HG02840 (cell line): ENCODE data around the gene ADGRG1.

ENCODE experiments used
- ATAC-seq: cut with Tn5 transposase; IDR thresholded peaks from one replicate; pipeline ENCODE4 v1.9.1; 2021; ENCODE audit warnings: mild to moderate bottlenecking, moderate library complexity, moderate number of reproducible peaks; ENCODE audit not compliant: unreplicated experiment, low FRiP score

Gene ADGRG1

GRCh38 chr16:57680842-57681375, 52.5 kb downstream of the ADGRG1 start:
- ATAC-seq = no peak

DNA sequence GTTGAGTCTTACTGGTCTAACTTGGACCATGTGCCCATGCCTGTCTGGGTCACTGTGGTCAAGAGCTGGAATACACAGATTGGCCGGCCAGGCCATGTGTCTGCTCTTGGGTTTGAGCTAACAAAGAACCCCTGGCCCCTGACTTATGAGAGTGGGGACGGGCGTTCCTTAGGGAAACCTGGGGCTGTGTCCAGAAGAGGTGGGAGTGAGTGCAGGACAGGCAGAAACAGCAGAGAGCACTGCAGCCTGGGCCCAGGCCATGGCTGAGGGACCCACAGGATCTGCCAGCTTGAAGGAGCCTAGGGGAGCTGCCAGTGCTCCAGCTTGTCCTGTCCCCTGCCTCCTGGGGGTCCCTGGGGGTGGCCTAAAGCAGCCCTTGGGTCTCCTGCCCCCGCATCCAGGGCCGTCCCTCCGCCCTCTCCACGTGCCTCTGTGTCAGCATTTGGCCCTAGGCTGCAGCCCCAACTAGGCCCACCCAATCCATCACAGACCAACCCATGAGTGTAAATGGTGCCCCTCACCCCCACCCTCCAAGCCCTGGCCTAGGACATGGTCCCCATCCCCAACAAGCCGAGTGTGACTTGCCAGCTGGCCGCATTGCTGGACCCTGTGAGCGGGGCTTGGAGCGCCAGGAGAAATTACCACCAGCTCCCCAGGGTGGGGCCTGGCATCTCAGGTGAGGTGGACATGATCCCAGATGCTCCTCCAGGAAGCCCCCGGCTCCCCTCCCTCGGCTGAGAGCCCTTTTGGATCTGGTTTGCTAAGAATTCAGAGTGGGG, 53.7 kb downstream of the ADGRG1 start:
- ATAC-seq = no peak

DNA sequence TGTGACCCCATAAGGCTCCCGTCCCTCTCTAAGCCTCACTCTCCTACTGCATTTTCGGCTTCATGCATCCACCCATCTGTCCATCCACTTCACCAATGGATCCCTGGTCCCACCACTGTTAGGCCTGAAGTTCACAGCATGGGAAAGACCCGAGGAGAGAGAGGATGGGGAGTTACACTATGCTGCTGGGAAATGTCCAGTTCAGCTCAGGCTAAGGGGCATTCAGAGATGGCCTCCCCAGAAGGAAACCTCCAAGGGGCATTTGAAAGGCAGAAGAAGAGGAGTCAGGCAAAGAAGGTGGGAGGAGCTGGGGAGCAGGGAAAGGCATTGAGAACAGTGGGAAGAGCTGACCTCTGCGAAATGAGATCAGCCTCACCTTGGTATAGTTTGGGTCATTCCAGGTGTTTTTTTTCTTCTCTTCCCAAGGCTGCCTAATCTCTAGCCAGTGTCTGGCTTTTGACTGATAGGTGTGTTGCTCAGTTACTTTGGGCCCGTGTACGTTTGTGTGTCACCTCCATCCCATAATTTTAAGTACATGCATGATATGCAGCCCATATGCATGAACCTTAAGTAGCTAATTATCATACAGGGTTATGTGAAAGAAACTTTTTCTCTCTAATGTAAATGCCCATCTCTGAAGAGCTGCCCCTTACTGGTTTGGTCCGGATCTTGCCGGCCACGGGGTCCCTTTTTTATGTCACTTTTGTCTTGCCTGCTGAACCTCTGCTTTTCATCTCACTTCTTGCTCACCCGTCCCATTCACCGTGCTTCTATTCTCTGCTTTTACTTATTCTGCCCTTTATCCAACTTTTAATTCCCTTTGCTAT, 54.6 kb downstream of the ADGRG1 start:
- no peak for ATAC-seq

- no peak for ATAC-seq
Measured at GRCh38 chr16:57683636-57684545, 55.5 kb downstream of the ADGRG1 start.

DNA sequence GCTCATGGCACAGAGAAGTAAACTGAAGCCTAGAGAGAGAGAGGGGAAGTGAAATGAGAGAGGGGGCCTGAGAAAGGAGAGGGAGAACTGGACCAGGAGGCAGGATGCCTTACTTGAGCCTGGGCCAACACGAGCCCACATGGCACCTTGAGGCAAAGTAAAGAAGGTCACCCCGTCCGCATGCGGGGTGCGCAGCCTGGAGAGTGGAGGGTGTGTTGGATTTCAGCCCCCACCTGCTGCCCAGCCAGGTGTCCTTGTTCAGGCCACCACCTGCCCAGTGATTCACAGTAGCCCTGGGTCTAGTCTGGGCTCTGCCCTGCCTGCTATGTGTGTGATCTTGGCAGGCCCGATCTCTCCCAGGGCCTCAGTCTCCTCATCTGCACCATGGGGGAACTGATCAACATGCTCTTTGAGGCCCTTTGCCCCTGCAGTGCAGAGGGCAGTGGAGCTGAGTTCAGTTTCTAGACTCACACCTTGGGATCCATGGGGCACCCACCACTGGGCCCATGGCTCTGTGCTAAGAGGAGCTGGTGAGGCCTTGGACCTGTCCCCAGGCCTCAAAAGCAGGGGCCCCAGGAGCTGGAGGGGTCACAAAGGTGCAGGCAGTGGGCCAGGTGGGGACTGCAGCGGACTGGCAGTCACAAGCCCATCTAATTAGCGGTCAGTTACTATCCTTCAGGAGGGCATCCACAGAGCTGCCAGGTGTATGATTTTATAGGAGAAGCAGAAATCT, 56.4 kb downstream of the ADGRG1 start:
- no peak for ATAC-seq

DNA sequence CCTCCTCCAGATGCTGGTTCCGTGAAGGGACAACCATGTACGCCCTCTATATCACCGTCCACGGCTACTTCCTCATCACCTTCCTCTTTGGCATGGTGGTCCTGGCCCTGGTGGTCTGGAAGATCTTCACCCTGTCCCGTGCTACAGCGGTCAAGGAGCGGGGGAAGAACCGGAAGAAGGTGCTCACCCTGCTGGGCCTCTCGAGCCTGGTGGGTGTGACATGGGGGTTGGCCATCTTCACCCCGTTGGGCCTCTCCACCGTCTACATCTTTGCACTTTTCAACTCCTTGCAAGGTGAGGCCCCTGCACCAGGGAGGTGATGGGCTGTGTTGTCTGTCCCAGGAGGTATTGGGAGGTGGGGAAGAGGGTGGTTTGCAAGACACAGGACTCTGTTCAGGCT, 57.2 kb downstream of the ADGRG1 start:
- ATAC-seq = no peak

- ATAC-seq = no peak
Measured at GRCh38 chr16:57686577-57686976, 58.1 kb downstream of the ADGRG1 start.

DNA sequence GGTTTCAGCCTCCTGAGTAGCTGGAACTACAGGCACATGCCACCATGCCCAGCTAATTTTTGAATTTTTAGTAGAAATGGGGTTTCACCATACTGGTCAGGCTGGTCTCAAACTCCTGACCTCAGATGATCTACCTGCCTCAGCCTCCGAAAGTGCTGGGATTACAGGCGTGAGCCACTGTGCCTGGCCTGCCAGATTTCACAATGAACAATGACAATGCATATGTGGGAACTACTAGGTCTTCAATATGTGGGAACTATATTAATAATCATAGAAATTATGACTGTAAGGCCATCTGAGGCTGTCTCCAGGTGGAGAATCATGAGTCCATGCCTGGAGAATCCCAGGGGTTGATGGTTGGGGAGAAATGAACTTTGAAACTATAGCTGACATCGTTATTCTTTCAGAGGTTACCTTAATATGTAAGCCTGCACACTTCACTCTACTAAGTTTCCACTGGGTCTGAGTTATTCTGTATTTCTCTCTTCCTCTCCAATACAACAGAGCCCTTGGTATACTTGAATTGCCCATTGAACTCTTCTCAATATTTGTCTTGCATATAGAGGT, 59.0 kb downstream of the ADGRG1 start:
- no peak for ATAC-seq

GRCh38 chr16:57688487-57688986, 60.1 kb downstream of the ADGRG1 start:
- no peak for ATAC-seq

DNA sequence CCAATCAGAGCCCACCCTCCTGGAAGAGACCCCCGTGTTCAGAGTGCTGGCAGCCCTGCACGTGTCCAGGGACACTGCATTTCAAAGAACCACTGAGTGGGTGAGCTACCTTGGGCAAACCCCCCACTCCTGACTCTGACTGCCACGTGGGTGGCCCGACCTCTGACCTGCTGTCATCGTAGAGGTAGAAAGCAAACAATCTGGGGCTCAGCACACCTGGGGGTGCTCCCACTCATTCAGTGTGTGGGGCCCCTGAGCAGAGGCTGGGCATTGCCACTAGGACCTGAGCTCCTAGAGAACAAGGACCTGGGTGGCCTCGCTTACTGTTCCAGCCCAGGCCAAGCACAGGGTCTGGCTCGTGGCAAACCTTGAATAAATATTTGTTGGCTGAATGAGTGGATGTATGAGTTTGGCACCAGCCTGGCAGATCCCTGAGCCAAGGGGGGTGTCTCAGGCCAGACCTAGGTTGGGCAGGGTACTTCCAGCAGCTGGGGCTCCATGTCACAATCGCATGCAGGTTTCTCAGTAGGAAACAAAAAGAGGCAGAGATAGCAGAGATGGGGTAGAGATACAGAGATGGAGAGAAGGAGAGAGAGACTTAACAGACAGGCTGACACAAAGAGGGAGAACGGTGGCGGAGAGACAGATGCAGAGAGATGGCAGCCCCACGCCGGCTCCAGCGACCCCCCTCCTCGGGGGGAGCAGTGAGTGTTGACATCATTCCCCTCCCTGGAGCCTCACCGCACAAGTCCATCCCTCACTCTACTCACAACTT, 60.7 kb downstream of the ADGRG1 start:
- ATAC-seq = no peak

GRCh38 chr16:57689762-57690558, 61.5 kb downstream of the ADGRG1 start:
- ATAC-seq = peak; percentile 55

GRCh38 chr16:57690782-57691471, 62.5 kb downstream of the ADGRG1 start:
- ATAC-seq = no peak

DNA sequence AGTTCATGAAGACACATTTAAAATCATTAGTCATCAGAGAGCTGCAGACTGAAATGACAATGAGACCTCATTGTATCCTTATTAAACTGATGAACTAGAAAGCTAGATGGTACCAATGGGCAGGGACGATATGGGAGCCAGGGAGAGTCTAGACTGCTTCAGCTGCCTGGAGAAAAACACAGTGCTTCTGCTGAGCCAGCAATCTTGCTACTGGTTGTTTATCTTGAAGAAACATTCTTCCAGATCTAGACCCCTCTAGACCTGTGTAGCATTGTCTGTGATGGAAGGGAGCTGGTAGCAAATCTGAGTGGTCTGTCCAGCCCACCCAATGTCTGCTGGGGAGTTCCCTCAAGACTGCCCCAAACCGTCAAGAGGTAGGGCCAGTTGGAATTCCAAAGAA, 64.2 kb downstream of the ADGRG1 start:
- ATAC-seq = no peak

DNA sequence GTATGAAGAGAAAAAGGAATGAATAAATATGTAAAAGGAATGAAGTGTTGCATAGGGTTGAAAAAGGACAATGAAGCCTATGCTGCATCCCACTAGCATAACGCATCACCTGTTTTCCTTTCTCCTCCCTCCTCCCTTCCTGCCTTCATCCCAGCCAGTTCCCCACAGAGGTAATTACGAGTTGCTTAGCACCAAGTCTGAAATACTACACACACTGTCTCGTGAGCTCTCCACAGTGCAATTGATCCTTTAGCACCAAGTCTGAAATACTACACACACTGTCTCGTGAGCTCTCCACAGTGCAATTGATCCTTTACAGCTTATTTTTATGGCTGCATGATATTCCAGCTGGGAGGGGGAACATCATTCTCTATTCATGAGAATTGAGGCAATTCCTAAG, 65.1 kb downstream of the ADGRG1 start:
- no peak for ATAC-seq

DNA sequence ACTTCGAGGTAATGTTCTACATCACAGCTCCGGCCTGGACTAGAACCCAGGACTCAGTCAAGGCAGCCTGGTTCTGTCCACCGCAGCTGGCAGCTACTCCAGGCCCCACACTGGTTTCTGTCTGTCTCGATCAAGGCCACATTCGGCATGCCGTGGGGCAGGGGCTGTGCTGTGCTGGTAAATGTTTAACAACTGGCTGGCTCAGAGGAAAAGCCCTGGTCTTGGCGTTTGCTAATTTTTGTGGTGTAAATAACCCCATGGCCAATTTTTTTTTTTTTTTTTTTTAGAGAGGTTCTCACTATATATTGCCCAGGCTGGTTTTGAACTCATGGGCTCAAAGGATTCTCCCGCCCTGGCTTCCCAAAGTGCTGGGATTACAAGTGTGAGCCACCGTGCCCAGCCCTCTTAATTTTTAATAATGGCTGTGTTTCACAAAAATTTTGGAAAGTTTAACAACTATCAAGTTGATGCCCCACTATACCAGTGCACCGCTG, 65.8 kb downstream of the ADGRG1 start:
- ATAC-seq = no peak

DNA sequence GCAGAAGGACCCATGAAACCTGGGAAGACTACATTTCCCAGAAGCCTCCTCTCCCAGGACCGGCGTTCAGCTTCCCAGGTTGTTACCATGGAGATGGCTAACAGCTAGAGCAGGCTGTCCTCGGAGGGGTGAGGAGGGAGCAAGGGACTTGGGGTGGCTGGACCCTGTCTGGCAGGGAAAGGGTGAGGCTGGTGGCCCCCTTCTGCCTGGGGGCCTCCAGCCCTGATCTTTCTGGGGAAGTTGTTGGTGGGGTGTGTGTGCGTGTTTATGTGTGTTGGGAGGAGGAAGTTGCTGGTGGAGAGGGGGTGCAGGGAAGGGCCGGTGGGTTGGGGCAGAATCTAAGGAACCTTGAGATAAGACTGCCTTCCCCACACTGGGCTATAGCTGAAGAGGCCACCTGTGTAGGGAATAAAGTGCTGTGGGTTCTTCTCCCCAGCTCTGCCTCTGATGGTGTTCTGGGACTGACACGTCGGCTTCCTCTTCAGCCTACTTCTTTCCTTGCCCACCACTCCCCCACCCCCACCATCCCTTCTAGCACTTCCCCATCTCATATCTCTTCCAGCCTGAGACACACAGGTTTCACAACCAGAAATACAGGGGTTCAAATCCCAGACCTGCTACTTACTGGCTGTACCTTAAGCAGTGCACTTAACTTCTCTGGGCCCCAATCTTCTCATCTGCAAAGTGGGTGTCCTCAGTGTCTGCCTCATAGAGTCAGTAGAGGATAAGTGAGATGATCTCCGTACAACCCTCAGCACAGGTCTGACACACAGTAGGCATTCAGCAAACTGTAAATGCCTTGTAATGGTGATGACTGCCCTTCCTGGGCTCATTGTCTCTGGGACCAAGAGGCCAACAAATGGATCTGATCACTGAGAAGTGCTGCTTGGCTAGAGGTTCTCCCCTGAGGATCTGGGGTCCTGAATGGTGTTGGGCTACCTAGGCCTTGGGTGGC, 66.6 kb downstream of the ADGRG1 start, which contains the start of gene DRC7:
DRC7 (plus strand) TSS at position 82 of the 955 bp plus-strand sequence. CDS start 3,144 bp downstream, outside the sequence.
- ATAC-seq = no peak
